CD14-positive monocyte (primary cell): ENCODE measurements around the gene TBX15. TPM values are rescaled to one million over a fixed set of nuclear protein-coding genes. Genes with fewer than 3 reads are reported as not detected.

ENCODE experiments used
- DNase-seq, 3 donors: peaks; one replicate each; pipeline ENCODE4 v3.0.0-alpha.2; 2011 to 2022
- H2AFZ ChIP-seq: 2 replicates; pipeline ENCODE4 v1.6.0; 2012; ENCODE audit warnings: mild to moderate bottlenecking, low read depth, low read length, inconsistent platforms; ENCODE audit not compliant: insufficient read depth, poor library complexity, severe bottlenecking
- H3K27ac ChIP-seq, 2 donors: 1 replicate in 1 of 2; 2 replicates in 1 of 2; pipeline ENCODE4 v1.5.1; 2012 to 2013; ENCODE audit warnings: low read length in 2 of 2, control low read depth in 1 of 2, inconsistent platforms in 1 of 2, low read depth in 1 of 2, mild to moderate bottlenecking in 1 of 2
- H3K27me3 ChIP-seq, 2 donors: one replicate each; pipeline versions ENCODE4 v1.6.0 to v1.6.1; 2011 to 2013; ENCODE audit warnings: low read length in 2 of 2; ENCODE audit not compliant: control insufficient read depth in 2 of 2, insufficient read depth in 2 of 2
- H3K36me3 ChIP-seq, 2 donors: replicated peaks in 1 of 2; 1 replicate in 1 of 2; 2 replicates in 1 of 2; pipeline versions ENCODE4 v1.5.1 to v1.6.1; 2012 to 2013; ENCODE audit warnings: low read length in 2 of 2, control low read depth in 1 of 2, inconsistent platforms in 1 of 2, mild to moderate bottlenecking in 1 of 2; ENCODE audit not compliant: insufficient read depth in 2 of 2, control insufficient read depth in 1 of 2
- H3K4me1 ChIP-seq, 2 donors: 1 replicate in 1 of 2; 2 replicates in 1 of 2; pipeline versions ENCODE4 v1.5.1 to v1.6.1; 2012 to 2013; ENCODE audit warnings: low read length in 2 of 2, control low read depth in 1 of 2, inconsistent platforms in 1 of 2, mild to moderate bottlenecking in 1 of 2, moderate library complexity in 1 of 2; ENCODE audit not compliant: insufficient read depth in 2 of 2, control insufficient read depth in 1 of 2
- H3K4me2 ChIP-seq: replicated peaks from 2 replicates; pipeline ENCODE3; 2012; ENCODE audit warnings: low read length, moderate library complexity, mild to moderate bottlenecking; ENCODE audit not compliant: poor library complexity, severe bottlenecking; ENCODE audit errors: extremely low read depth
- H3K4me3 ChIP-seq, 3 experiments: fragments of 200-600 bp in 1 of 3; sonication (generic) in 1 of 3; replicated peaks in 1 of 3; 1 replicate in 2 of 3; 2 replicates in 1 of 3; pipeline ENCODE4 v1.5.1; 2011 to 2013; ENCODE audit warnings: low read length in 3 of 3, mild to moderate bottlenecking in 3 of 3, control low read depth in 2 of 3, low read depth in 2 of 3, inconsistent platforms in 1 of 3, moderate library complexity in 1 of 3
- H3K79me2 ChIP-seq: 2 replicates; pipeline ENCODE4 v1.6.0; 2012; ENCODE audit warnings: mild to moderate bottlenecking, control low read depth, inconsistent platforms, low read length, moderate library complexity; ENCODE audit not compliant: insufficient read depth
- H3K9ac ChIP-seq: 2 replicates; pipeline ENCODE4 v1.6.0; 2017; ENCODE audit warnings: low read length, mild to moderate bottlenecking; ENCODE audit not compliant: insufficient read depth, poor library complexity, severe bottlenecking
- H3K9me3 ChIP-seq, 2 donors: replicated peaks in 1 of 2; 1 replicate in 1 of 2; 2 replicates in 1 of 2; pipeline versions ENCODE4 v1.5.1 to v1.6.1; 2012 to 2013; ENCODE audit warnings: low read length in 2 of 2, control low read depth in 1 of 2; ENCODE audit not compliant: control insufficient read depth in 1 of 2, insufficient read depth in 1 of 2
- H4K20me1 ChIP-seq: 2 replicates; pipeline ENCODE4 v1.6.0; 2012; ENCODE audit warnings: mild to moderate bottlenecking, low read length, control low read depth, moderate library complexity; ENCODE audit not compliant: insufficient read depth
- H3K27ac Mint-ChIP-seq, 7 donors: one replicate each; pipeline ENCODE4 v1.8.0; 2020; ENCODE audit warnings: mild to moderate bottlenecking in 7 of 7, mixed read lengths in 7 of 7, moderate library complexity in 6 of 7, inconsistent platforms in 2 of 7
- H3K27me3 Mint-ChIP-seq, 3 donors: one replicate each; pipeline ENCODE4 v1.8.0; 2021 to 2022; ENCODE audit warnings: low read depth in 3 of 3, mild to moderate bottlenecking in 3 of 3, mixed read lengths in 3 of 3, moderate library complexity in 3 of 3, inconsistent platforms in 1 of 3
- H3K36me3 Mint-ChIP-seq, 2 donors: one replicate each; pipeline ENCODE4 v1.8.0; 2020; ENCODE audit warnings: mixed read lengths in 2 of 2, inconsistent platforms in 1 of 2, mild to moderate bottlenecking in 1 of 2
- H3K4me1 Mint-ChIP-seq: one replicate; pipeline ENCODE4 v1.8.0; 2020; ENCODE audit warnings: mild to moderate bottlenecking, mixed read lengths
- H3K4me3 Mint-ChIP-seq, 2 donors: one replicate each; pipeline ENCODE4 v1.8.0; 2020; ENCODE audit warnings: mild to moderate bottlenecking in 2 of 2, mixed read lengths in 2 of 2, moderate library complexity in 1 of 2
- H3K9me3 Mint-ChIP-seq, 7 donors: one replicate each; pipeline ENCODE4 v1.8.0; 2020 to 2022; ENCODE audit warnings: mixed read lengths in 7 of 7, mild to moderate bottlenecking in 6 of 7, moderate library complexity in 6 of 7, inconsistent platforms in 2 of 7
- WGBS: methylation state at CpG from one replicate; pipeline ENCODE4 v1.1.5; 2013; ENCODE audit warnings: missing lambda C conversion rate; ENCODE audit not compliant: insufficient coverage; 5-methylcytosine and 5-hydroxymethylcytosine counted together
- intact Hi-C, 2 donors: fragments of 100-400 bp; cut with micrococcal nuclease; formaldehyde crosslinking; loops; one replicate each; pipeline versions ENCODE4 v1.15.0 to v1.15.1; 2023
- polyA plus RNA-seq, 3 donors: library from polyadenylated mRNA; depleted of rRNA in 1 of 3; unstranded in 2 of 3; stranded (reverse) in 1 of 3; fragments of 300-500 nt in 2 of 3; fragments of >200 nt in 1 of 3; fragmentation: Illumina TruSeq in 2 of 3; gene quantifications; 1 replicate in 2 of 3; 2 replicates in 1 of 3; pipeline ENCODE4 v1.2.3, GENCODE V29; 2012 to 2021
- TF ChIP-seq, protein P1 (sequence below): fragments of 200-600 bp; IDR thresholded peaks from one replicate; pipeline ENCODE4 v1.8.0; 2022; ENCODE audit warnings: antibody characterized with exemption, mild to moderate bottlenecking

The TBX15 gene
- polyA plus RNA-seq, 3 donors = not detected

DNA sequence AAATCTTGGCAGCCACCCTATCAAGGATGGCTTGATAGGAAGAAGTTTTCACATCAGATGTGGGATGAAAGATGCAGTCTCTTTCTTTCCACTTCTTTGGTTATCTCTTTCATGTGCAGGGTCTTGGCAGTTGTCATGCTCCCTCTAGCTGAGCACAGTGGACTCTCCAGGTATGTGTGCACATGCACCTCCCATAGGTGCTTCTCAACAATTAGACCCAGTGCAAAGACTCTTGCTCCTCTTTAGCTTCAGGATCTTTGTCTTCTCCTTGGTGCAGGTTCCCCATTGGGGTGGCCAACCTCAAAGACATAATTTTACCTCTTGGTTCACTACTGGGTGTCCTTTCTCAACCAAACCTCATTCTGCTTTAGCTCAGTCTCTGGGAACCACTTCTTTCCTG lies 80.7 kb downstream of the TBX15 start:
- TF ChIP-seq, protein P1, sequence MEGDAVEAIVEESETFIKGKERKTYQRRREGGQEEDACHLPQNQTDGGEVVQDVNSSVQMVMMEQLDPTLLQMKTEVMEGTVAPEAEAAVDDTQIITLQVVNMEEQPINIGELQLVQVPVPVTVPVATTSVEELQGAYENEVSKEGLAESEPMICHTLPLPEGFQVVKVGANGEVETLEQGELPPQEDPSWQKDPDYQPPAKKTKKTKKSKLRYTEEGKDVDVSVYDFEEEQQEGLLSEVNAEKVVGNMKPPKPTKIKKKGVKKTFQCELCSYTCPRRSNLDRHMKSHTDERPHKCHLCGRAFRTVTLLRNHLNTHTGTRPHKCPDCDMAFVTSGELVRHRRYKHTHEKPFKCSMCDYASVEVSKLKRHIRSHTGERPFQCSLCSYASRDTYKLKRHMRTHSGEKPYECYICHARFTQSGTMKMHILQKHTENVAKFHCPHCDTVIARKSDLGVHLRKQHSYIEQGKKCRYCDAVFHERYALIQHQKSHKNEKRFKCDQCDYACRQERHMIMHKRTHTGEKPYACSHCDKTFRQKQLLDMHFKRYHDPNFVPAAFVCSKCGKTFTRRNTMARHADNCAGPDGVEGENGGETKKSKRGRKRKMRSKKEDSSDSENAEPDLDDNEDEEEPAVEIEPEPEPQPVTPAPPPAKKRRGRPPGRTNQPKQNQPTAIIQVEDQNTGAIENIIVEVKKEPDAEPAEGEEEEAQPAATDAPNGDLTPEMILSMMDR = no peak
- Histone ChIP-seq H3K79me2 (no peaks in the 10 kb centered on the region), H3K27me3 (no peaks in the 10 kb centered on the region), H4K20me1 (no peaks in the 10 kb centered on the region), H3K36me3 (no peaks in the 10 kb centered on the region), H3K4me1 (no peaks in the 10 kb centered on the region), H3K9me3 (no peaks in the 10 kb centered on the region), H3K27ac (no peak overlapping the region), H2AFZ (no peak overlapping the region), H3K9ac (no peak overlapping the region), H3K4me3 (no peak overlapping the region), H3K4me2 (no peak overlapping the region)
- no peak for DNase-seq
- intact Hi-C loops = no loop called here
- no peak overlapping the region for H3K4me3 Mint-ChIP-seq
- peaks cover 0 to 11% (median 5%) of the 10 kb centered on the region in 7 donors for H3K9me3 Mint-ChIP-seq
- H3K27ac Mint-ChIP-seq = no peak overlapping the region
- peaks cover 0 to 2% (median 0%) of the 10 kb centered on the region in 3 donors for H3K27me3 Mint-ChIP-seq
- H3K36me3 Mint-ChIP-seq = no peaks in the 10 kb centered on the region
- no peaks in the 10 kb centered on the region for H3K4me1 Mint-ChIP-seq

DNA sequence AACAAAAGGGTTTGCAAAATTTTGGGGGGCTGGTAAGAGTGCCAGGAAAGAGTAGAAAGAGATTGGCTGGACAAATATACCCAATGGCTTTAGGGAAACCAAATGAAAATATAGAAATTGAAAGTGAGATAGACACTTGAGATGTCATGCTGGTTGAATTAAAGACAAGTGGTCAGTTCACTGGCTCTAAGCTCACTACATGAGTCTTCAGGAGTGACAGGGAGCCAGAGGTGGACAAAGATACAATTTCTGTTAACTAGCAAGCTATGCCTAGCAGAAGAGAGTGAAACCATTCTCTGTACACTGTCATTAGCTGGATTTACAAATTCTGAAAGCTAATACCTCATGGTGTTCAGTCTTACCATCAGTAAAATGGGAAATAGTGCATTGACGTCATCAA lies 82.5 kb downstream of the TBX15 start:
- Mint-ChIP-seq H3K9me3 (peaks cover 0 to 8% (median 6%) of the 10 kb centered on the region in 7 donors), H3K27me3 (peaks cover 0 to 2% (median 0%) of the 10 kb centered on the region in 3 donors), H3K36me3 (no peaks in the 10 kb centered on the region), H3K27ac (no peak overlapping the region), H3K4me1 (no peaks in the 10 kb centered on the region), H3K4me3 (no peak overlapping the region)
- Histone ChIP-seq H3K27ac (no peak overlapping the region), H3K4me2 (no peak overlapping the region), H4K20me1 (no peaks in the 10 kb centered on the region), H3K79me2 (no peaks in the 10 kb centered on the region), H3K9me3 (no peaks in the 10 kb centered on the region), H3K4me1 (no peaks in the 10 kb centered on the region), H2AFZ (no peak overlapping the region), H3K27me3 (no peaks in the 10 kb centered on the region), H3K36me3 (no peaks in the 10 kb centered on the region), H3K9ac (no peak overlapping the region), H3K4me3 (no peak overlapping the region)
- TF ChIP-seq, protein P1 = no peak
- intact Hi-C loops = no loop called here
- no peak for DNase-seq
- 60% methylated on average over 1 of the region's 1 CpG for WGBS
